NT2/D1 (cell line): ENCODE measurements around the gene KRT78.

Experiments used
- DNase-seq: peaks from one replicate; pipeline ENCODE4 v3.0.0-alpha.2; 2011; ENCODE audit warnings: low read depth, low spot score
- H3K27me3 ChIP-seq: 2 replicates; pipeline ENCODE4 v1.6.0; 2011; ENCODE audit warnings: mild to moderate bottlenecking; ENCODE audit not compliant: insufficient read length, insufficient read depth
- H3K36me3 ChIP-seq: 2 replicates; pipeline ENCODE4 v1.6.1; 2011; ENCODE audit warnings: mild to moderate bottlenecking, low read length, mixed read lengths; ENCODE audit not compliant: insufficient read depth, insufficient read length
- H3K4me1 ChIP-seq: 2 replicates; pipeline ENCODE4 v1.5.1; 2011; ENCODE audit not compliant: insufficient read depth, insufficient read length
- H3K4me3 ChIP-seq: 2 replicates; pipeline ENCODE4 v1.5.1; 2011; ENCODE audit warnings: low read depth; ENCODE audit not compliant: insufficient read length
- H3K9ac ChIP-seq: 2 replicates; pipeline ENCODE4 v1.6.0; 2011; ENCODE audit warnings: low read depth; ENCODE audit not compliant: insufficient read length
- H3K9me3 ChIP-seq: 2 replicates; pipeline ENCODE4 v1.5.1; 2011; ENCODE audit warnings: mild to moderate bottlenecking, low read length; ENCODE audit not compliant: insufficient read depth
- SUZ12 ChIP-seq: IDR thresholded peaks from 2 replicates; pipeline ENCODE4 v1.6.1; 2011; ENCODE audit not compliant: insufficient read length, insufficient read depth; ENCODE audit errors: extremely low read depth
- YY1 ChIP-seq: IDR thresholded peaks from 2 replicates; pipeline ENCODE4 v1.6.1; 2011; ENCODE audit not compliant: insufficient read length, insufficient read depth
- ZNF274 ChIP-seq: IDR thresholded peaks from 2 replicates; pipeline ENCODE4 v1.6.1; 2011; ENCODE audit warnings: mild to moderate bottlenecking, low read depth, low read length

Gene KRT78

GRCh38 chr12:52874573-52875435 lies 26.0 kb upstream of the KRT78 start:
- Histone ChIP-seq H3K27me3 (peaks cover 12% of the 10 kb centered on the region), H3K4me1 (peaks cover 26% of the 10 kb centered on the region), H3K4me3 (peak overlapping the region; percentile 33), H3K9ac (peak overlapping the region; percentile 65), H3K36me3 (no peaks in the 10 kb centered on the region), H3K9me3 (no peaks in the 10 kb centered on the region)
- no peak for DNase-seq
- TF ChIP-seq SUZ12 (no peak), ZNF274 (no peak), YY1 (no peak)

- no peak for DNase-seq
- Histone ChIP-seq H3K9me3 (no peaks in the 10 kb centered on the region), H3K4me1 (peaks cover 26% of the 10 kb centered on the region), H3K27me3 (peaks cover 12% of the 10 kb centered on the region), H3K36me3 (no peaks in the 10 kb centered on the region), H3K4me3 (peak overlapping the region; percentile 33), H3K9ac (peak overlapping the region; percentile 65)
- no peak for TF ChIP-seq ZNF274
- no peak for TF ChIP-seq SUZ12
- no peak for TF ChIP-seq YY1
Measured at GRCh38 chr12:52873832-52874572, 25.2 kb upstream of the KRT78 start.

- no peak for DNase-seq
- TF ChIP-seq SUZ12: no peak
- TF ChIP-seq ZNF274: no peak
- TF ChIP-seq YY1: no peak
- Histone ChIP-seq H3K9ac (peak overlapping the region; percentile 18), H3K36me3 (no peaks in the 10 kb centered on the region), H3K4me1 (peaks cover 26% of the 10 kb centered on the region), H3K4me3 (peak overlapping the region; percentile 33), H3K9me3 (no peaks in the 10 kb centered on the region), H3K27me3 (peaks cover 12% of the 10 kb centered on the region)
Measured at GRCh38 chr12:52873513-52873831, 24.7 kb upstream of the KRT78 start.

GRCh38 chr12:52872644-52873389 lies 24.0 kb upstream of the KRT78 start:
- Histone ChIP-seq H3K36me3 (no peaks in the 10 kb centered on the region), H3K27me3 (peaks cover 12% of the 10 kb centered on the region), H3K4me3 (no peak overlapping the region), H3K9ac (no peak overlapping the region), H3K9me3 (no peaks in the 10 kb centered on the region), H3K4me1 (peaks cover 24% of the 10 kb centered on the region)
- TF ChIP-seq ZNF274: no peak
- TF ChIP-seq YY1: no peak
- TF ChIP-seq SUZ12: no peak
- no peak for DNase-seq

- no peak for DNase-seq
- Histone ChIP-seq H3K27me3 (peaks cover 12% of the 10 kb centered on the region), H3K4me3 (no peak overlapping the region), H3K4me1 (peaks cover 17% of the 10 kb centered on the region), H3K36me3 (no peaks in the 10 kb centered on the region), H3K9ac (no peak overlapping the region), H3K9me3 (no peaks in the 10 kb centered on the region)
- TF ChIP-seq ZNF274: no peak
- no peak for TF ChIP-seq SUZ12
- no peak for TF ChIP-seq YY1
Measured at GRCh38 chr12:52871291-52872039, 22.7 kb upstream of the KRT78 start.

GRCh38 chr12:52870361-52871290 lies 21.8 kb upstream of the KRT78 start:
- no peak overlapping the region for H3K4me3 ChIP-seq
- no peak overlapping the region for H3K9ac ChIP-seq
- H3K4me1 ChIP-seq: peaks cover 17% of the 10 kb centered on the region
- TF ChIP-seq SUZ12 (no peak), ZNF274 (no peak), YY1 (no peak)
- peaks cover 12% of the 10 kb centered on the region for H3K27me3 ChIP-seq
- no peak for DNase-seq
- H3K9me3 ChIP-seq: no peaks in the 10 kb centered on the region
- H3K36me3 ChIP-seq: no peaks in the 10 kb centered on the region
